A549 treated with AZD9567 at 1 μM for 4 hours (cell line): ENCODE results near the gene SSC4D. TPM values are rescaled to one million over a fixed set of nuclear protein-coding genes. Genes with fewer than 3 reads are reported as not detected.

Source experiments
- total RNA-seq: library from RNA; stranded (reverse); fragments of 200-300 nt; extraction: Qiagen RNA extraction; gene quantifications from 5 replicates; pipeline ENCODE4 v1.2.3, GENCODE V29; 2022; ENCODE audit not compliant: insufficient read depth

SSC4D gene
- total RNA-seq: 0.93 to 1.3 TPM (median 1.0 TPM) in 4 of 5 replicates, not detected in the other

GRCh38 chr7:76409537-76409936, at the start of gene SSC4D:
Gene SSC4D, minus strand, starts transcription at chr7:76409697. Its CDS starts 5,258 bp downstream, at chr7:76404439.

GRCh38 chr7:76424413-76425111, 15.1 kb upstream of the SSC4D start, which contains the start of gene ZP3:
Gene ZP3, plus strand, starts transcription at chr7:76424950. Its CDS starts 15 bp downstream, at chr7:76424965.

DNA sequence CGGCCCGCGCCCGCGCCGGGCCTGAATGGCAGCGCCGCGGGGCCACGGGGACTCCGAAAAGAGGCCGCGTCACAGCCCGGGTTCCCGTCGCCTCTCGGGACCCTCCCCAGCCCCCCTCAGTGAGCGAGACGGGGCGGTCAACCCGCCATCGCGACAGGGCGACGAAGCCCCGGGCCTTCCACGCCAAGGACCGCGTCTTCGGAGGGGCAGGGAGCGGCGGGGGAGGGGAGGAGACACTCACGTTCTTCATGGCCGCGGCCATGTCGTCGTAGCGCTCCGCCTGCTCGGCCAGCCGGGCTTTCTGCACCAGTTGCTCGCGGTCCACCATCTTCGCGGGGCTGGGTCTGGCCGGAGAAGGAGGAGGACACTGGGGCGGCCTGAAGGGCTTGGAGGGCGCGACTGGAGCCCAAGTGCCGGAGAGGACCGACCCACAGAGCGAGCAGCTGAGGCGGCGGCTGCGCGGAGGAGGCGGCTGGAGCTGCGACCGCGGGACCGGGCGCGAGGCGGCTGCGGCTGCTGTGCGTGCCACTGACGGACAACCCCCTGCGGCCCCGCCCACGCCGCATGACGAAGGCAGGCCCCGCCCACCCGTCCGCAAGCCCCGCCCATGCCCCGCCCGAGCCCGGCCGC, 50.9 kb downstream of the SSC4D start, which contains the start of gene YWHAG:
Gene YWHAG (minus strand): TSS at position 511 of the 630 bp plus-strand sequence. CDS start 183 bp downstream, at position 328.

Other genes with a start within 250 kb of the SSC4D start
- gene SRRM3, start 207.8 kb downstream of the SSC4D start, total RNA-seq: 5.0 to 10.6 TPM (median 9.2 TPM) in 5 replicates
- gene HSPB1, start 107.0 kb downstream of the SSC4D start, total RNA-seq: 822 to 1,348 TPM (median 1,271 TPM) in 5 replicates
- gene YWHAG, start 50.7 kb downstream of the SSC4D start, total RNA-seq: 214 to 267 TPM (median 229 TPM) in 5 replicates
- gene ZP3, start 15.3 kb upstream of the SSC4D start, total RNA-seq: 11.8 to 22.6 TPM (median 20.0 TPM) in 5 replicates
- gene DTX2, start 52.0 kb upstream of the SSC4D start, total RNA-seq: 27.8 to 32.7 TPM (median 28.4 TPM) in 5 replicates
- 3.5 to 19.1 TPM (median 18.0 TPM) in 5 replicates for gene UPK3B, start 100.9 kb upstream of the SSC4D start, total RNA-seq
- 0.06 TPM in 1 of 5 replicates, not detected in the others for gene SPDYE16, start 133.6 kb upstream of the SSC4D start, total RNA-seq
- gene POMZP3, start 217.6 kb upstream of the SSC4D start, total RNA-seq: 22.0 to 31.4 TPM (median 24.8 TPM) in 5 replicates